HepG2 (cell line): ENCODE data around the gene TMEM62. TPM values are rescaled to one million over a fixed set of nuclear protein-coding genes. Genes with fewer than 3 reads are reported as not detected.

Experiments
- EP300 ChIP-seq, 3 experiments: sonication (generic) in 1 of 3; formaldehyde crosslinking in 1 of 3; IDR thresholded peaks; 2 replicates each; pipeline versions ENCODE4 v1.5.1 to v1.6.1; 2011 to 2020; ENCODE audit warnings: low read depth in 2 of 3, low read length in 2 of 3, borderline replicate concordance in 1 of 3, improper control_type of control experiment in 1 of 3, mild to moderate bottlenecking in 1 of 3, missing genetic modification reagents in 1 of 3, moderate library complexity in 1 of 3
- MEIS1 ChIP-seq: sonication (generic); formaldehyde crosslinking; IDR thresholded peaks from 2 replicates; pipeline ENCODE4 v1.9.0; 2021; ENCODE audit warnings: mild to moderate bottlenecking, missing genetic modification reagents, moderate library complexity, borderline replicate concordance
- PCBP1 ChIP-seq: fragments of 200-400 bp; formaldehyde crosslinking; IDR thresholded peaks from 2 replicates; pipeline ENCODE4 v1.6.1; 2017; ENCODE audit warnings: mild to moderate bottlenecking, low read depth, low read length, borderline replicate concordance
- PREB ChIP-seq: sonication (generic); formaldehyde crosslinking; IDR thresholded peaks from 2 replicates; pipeline ENCODE4 v1.4.0; 2020; ENCODE audit warnings: missing genetic modification reagents
- SNAPC4 ChIP-seq: sonication (generic); formaldehyde crosslinking; IDR thresholded peaks from 2 replicates; pipeline ENCODE4 v1.4.0; 2020; ENCODE audit warnings: mild to moderate bottlenecking, missing genetic modification reagents
- TFAP4 ChIP-seq: sonication (generic); IDR thresholded peaks from 2 replicates; pipeline ENCODE4 v1.6.1; 2016; ENCODE audit warnings: low read depth, borderline replicate concordance
- ZNF138 ChIP-seq: sonication (generic); formaldehyde crosslinking; IDR thresholded peaks from 2 replicates; pipeline ENCODE4 v1.5.0; 2020; ENCODE audit warnings: mild to moderate bottlenecking, low read depth, missing genetic modification reagents
- ZXDC ChIP-seq: sonication (generic); formaldehyde crosslinking; IDR thresholded peaks from 2 replicates; pipeline ENCODE4 v1.5.0; 2020; ENCODE audit warnings: mild to moderate bottlenecking, missing genetic modification reagents
- polyA plus RNA-seq, 8 experiments: library from polyadenylated mRNA; depleted of rRNA in 3 of 8; stranded (reverse) in 7 of 8; unstranded in 1 of 8; fragments of >200 nt; fragmentation: Illumina TruSeq in 4 of 8; extraction: Trizol in 4 of 8; gene quantifications; 2 replicates each; pipeline versions ENCODE4 v1.2.1 to v1.2.3, GENCODE V29; 2011 to 2016; ENCODE audit warnings: low read depth in 4 of 8, missing spikeins in 1 of 8, mixed read lengths in 1 of 8; ENCODE audit not compliant: insufficient read depth in 1 of 8
- total RNA-seq, 5 experiments: library from RNA; depleted of rRNA; stranded (reverse); fragments of >200 nt; fragmentation: Illumina TruSeq; extraction: Trizol; gene quantifications; 2 replicates each; pipeline ENCODE4 v1.2.3, GENCODE V29; 2016; ENCODE audit warnings: low read depth in 1 of 5
- TF ChIP-seq, protein P1 (sequence below): sonication (generic); formaldehyde crosslinking; IDR thresholded peaks from 2 replicates; pipeline ENCODE4 v1.4.0; 2020; ENCODE audit warnings: missing genetic modification reagents, borderline replicate concordance
- TF ChIP-seq, protein P2 (sequence below): sonication (generic); formaldehyde crosslinking; conservative IDR thresholded peaks from 2 replicates; pipeline ENCODE4 v1.4.0; 2020; ENCODE audit warnings: missing genetic modification reagents

TMEM62 gene
- total and polyA plus RNA-seq, 2 of the 13 experiments (the other 11 are each of a cell fraction or from before 2014, with no cell fraction given), result 14.2 to 20.9 TPM

DNA sequence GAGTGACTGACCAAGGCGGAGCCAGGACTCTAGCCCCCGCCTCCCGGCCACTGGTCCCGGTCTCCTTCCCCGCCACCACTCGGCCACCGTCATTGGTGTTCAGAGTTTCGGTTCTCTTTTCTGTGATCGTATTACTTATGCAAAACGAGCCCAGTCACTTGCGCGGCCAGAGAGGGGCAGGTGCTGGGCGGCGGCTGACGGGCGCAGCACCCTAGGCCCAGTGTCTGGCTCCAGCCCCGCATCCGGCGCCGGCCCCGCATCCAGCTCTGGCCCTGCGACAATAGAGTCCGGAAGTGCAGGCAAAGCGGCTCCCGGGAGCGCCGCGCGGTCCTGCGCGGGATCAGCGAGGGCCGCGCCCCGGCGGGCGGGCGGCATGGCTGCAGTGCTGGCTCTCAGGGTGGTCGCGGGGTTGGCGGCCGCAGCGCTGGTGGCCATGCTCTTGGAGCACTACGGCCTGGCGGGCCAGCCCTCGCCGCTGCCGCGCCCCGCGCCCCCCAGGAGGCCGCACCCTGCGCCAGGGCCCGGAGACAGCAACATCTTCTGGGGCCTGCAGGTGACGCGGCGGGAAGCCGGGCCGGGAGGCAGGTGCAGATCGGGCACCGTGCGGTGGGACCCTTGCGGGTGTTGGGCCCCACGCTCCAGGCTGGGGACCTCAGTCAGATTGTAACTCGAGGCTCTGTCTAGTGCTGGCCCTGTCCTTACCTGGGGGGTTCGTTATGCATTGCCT, at the start of gene TMEM62 (continued):
- TF ChIP-seq PCBP1, result no peak
- no peak; the same call in 1 of the 2 replicates for TF ChIP-seq MEIS1 (CRISPR knock-in tag)
- 0 out of 2 replicates have a peak, but pooled peaks have one; percentile 41 for TF ChIP-seq PREB (CRISPR knock-in tag)
- TF ChIP-seq ZXDC (CRISPR knock-in tag), result 0 out of 2 replicates have a peak, but pooled peaks have one; percentile 39
- TF ChIP-seq SNAPC4 (CRISPR knock-in tag), result no peak
- TF ChIP-seq, protein P1, sequence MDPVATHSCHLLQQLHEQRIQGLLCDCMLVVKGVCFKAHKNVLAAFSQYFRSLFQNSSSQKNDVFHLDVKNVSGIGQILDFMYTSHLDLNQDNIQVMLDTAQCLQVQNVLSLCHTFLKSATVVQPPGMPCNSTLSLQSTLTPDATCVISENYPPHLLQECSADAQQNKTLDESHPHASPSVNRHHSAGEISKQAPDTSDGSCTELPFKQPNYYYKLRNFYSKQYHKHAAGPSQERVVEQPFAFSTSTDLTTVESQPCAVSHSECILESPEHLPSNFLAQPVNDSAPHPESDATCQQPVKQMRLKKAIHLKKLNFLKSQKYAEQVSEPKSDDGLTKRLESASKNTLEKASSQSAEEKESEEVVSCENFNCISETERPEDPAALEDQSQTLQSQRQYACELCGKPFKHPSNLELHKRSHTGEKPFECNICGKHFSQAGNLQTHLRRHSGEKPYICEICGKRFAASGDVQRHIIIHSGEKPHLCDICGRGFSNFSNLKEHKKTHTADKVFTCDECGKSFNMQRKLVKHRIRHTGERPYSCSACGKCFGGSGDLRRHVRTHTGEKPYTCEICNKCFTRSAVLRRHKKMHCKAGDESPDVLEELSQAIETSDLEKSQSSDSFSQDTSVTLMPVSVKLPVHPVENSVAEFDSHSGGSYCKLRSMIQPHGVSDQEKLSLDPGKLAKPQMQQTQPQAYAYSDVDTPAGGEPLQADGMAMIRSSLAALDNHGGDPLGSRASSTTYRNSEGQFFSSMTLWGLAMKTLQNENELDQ (CRISPR knock-in tag), result no peak
- no peak for TF ChIP-seq EP300 (IDR thresholded peaks at IDR 0.05; ENCODE audit: low read depth in 2 of 2, low read length in 2 of 2)
- TF ChIP-seq EP300 (CRISPR knock-in tag; IDR thresholded peaks at IDR 0.05; ENCODE audit: borderline replicate concordance), result no peak
- 0 out of 2 replicates have a peak, but pooled peaks have one; percentile 9 for TF ChIP-seq ZNF138 (CRISPR knock-in tag)
- TF ChIP-seq TFAP4, result no peak; the same call in 1 of the 2 replicates
- TF ChIP-seq, protein P2, sequence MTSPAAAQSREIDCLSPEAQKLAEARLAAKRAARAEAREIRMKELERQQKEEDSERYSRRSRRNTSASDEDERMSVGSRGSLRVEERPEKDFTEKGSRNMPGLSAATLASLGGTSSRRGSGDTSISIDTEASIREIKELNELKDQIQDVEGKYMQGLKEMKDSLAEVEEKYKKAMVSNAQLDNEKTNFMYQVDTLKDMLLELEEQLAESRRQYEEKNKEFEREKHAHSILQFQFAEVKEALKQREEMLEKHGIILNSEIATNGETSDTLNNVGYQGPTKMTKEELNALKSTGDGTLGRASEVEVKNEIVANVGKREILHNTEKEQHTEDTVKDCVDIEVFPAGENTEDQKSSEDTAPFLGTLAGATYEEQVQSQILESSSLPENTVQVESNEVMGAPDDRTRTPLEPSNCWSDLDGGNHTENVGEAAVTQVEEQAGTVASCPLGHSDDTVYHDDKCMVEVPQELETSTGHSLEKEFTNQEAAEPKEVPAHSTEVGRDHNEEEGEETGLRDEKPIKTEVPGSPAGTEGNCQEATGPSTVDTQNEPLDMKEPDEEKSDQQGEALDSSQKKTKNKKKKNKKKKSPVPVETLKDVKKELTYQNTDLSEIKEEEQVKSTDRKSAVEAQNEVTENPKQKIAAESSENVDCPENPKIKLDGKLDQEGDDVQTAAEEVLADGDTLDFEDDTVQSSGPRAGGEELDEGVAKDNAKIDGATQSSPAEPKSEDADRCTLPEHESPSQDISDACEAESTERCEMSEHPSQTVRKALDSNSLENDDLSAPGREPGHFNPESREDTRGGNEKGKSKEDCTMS (CRISPR knock-in tag), result no peak
